Activated naive CD4-positive, alpha-beta T cell treated with anti-CD3 and anti-CD28 coated beads, Interleukin-2, amount 50 U/mL, for 24 hours (primary cell): ENCODE data around the gene ODC1.
"Not testable (repeated sequence)": the region's sequence is repeated elsewhere in the genome, so short reads cannot be mapped to it uniquely, and the experiment has no call there.

Experiments used
- H3K27ac Mint-ChIP-seq: one replicate; pipeline ENCODE4 v1.8.0; 2021; ENCODE audit warnings: mild to moderate bottlenecking, mixed read lengths
- H3K27me3 Mint-ChIP-seq: one replicate; pipeline ENCODE4 v1.8.0; 2021; ENCODE audit warnings: mixed read lengths
- H3K36me3 Mint-ChIP-seq: one replicate; pipeline ENCODE4 v1.8.0; 2021; ENCODE audit warnings: mixed read lengths
- H3K4me1 Mint-ChIP-seq: one replicate; pipeline ENCODE4 v1.8.0; 2021; ENCODE audit warnings: mixed read lengths
- H3K4me3 Mint-ChIP-seq: one replicate; pipeline ENCODE4 v1.8.0; 2021; ENCODE audit warnings: mild to moderate bottlenecking, mixed read lengths
- H3K9me3 Mint-ChIP-seq: one replicate; pipeline ENCODE4 v1.8.0; 2021; ENCODE audit warnings: mixed read lengths

Gene ODC1

DNA sequence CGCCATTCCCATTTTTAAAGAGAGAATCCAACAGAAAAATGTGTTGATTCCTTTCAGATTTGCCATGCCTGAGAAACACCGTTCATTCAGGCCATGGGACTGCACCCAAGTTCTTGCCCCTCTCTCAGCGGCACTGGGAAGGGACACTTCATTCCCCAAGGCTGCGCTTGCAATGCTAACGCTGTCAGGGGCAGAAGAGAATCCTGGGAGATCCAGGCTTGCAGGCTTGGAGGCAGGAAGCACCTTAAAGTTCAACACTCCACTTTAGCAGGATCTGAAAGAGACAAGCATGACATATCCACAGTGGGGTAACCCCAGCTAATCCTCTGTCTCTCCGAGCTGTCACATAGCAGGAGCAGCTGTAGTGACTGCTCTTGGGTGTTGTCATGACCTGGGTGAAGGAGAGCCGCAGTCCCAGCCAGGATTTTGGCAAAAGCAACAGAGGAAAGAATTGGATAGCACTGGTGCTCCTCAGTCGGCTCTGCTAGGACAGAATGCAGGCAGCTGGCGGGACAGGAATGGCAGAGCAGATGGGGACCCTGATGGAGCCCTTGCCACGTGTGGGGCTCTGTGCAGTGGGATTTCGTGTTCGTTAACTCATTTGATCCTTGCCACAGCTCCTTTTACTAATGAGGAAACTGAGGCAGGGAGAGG lies 22.0 kb upstream of the ODC1 start:
- H3K27ac Mint-ChIP-seq = no peak overlapping the region
- no peak overlapping the region for H3K4me3 Mint-ChIP-seq
- H3K4me1 Mint-ChIP-seq = no peaks in the 10 kb centered on the region
- no peaks in the 10 kb centered on the region for H3K9me3 Mint-ChIP-seq
- H3K36me3 Mint-ChIP-seq = no peaks in the 10 kb centered on the region
- no peaks in the 10 kb centered on the region for H3K27me3 Mint-ChIP-seq

DNA sequence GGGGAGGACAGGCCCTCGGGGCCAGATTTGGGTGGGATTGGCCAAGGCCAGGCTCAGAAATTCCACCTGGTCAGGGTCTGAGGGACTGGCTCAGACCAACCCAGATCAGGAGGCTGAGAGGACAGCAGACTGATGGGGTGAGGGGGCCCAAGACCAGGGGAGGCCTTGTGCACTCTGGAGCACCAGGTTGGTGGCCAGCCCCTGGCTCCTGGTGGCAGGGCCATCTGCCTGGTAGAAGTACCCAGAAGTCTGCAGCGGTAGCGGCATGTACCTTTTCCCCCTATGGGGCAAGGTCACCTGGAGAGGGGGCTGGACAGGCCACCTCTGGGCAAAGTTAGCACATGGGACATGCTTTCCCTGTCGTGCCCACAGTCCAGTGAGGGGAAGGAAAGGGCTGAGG lies 21.2 kb upstream of the ODC1 start:
- H3K4me3 Mint-ChIP-seq = no peak overlapping the region
- H3K9me3 Mint-ChIP-seq = no peaks in the 10 kb centered on the region
- no peaks in the 10 kb centered on the region for H3K4me1 Mint-ChIP-seq
- no peaks in the 10 kb centered on the region for H3K36me3 Mint-ChIP-seq
- no peaks in the 10 kb centered on the region for H3K27me3 Mint-ChIP-seq
- H3K27ac Mint-ChIP-seq = no peak overlapping the region

- no peak overlapping the region for H3K4me3 Mint-ChIP-seq
- no peaks in the 10 kb centered on the region for H3K4me1 Mint-ChIP-seq
- no peaks in the 10 kb centered on the region for H3K9me3 Mint-ChIP-seq
- no peaks in the 10 kb centered on the region for H3K36me3 Mint-ChIP-seq
- no peak overlapping the region for H3K27ac Mint-ChIP-seq
- H3K27me3 Mint-ChIP-seq = no peaks in the 10 kb centered on the region
Observed at GRCh38 chr2:10467401-10467800, 19.3 kb upstream of the ODC1 start.

DNA sequence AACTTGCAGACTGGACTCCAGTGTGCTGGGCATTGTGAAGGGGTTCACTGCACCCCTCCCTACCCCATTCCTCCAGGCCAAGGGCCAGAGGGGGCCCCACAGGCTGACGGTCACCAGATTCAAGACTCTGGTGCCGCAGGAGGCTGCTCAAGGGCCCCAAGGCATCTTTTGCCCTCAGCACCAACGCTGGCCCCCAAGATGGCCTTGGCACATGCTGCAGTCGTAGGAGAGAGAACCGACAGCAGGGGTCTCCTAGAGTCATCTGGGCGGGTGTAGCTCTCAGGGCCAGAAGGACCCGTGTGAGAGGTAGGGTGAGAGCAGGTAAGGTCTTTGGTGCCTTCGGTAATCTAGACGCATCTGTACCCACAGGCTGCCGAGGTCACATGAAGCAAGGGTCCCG lies 18.7 kb upstream of the ODC1 start:
- no peaks in the 10 kb centered on the region for H3K36me3 Mint-ChIP-seq
- H3K4me3 Mint-ChIP-seq = no peak overlapping the region
- no peak overlapping the region for H3K27ac Mint-ChIP-seq
- peaks cover under 1% of the 10 kb centered on the region for H3K27me3 Mint-ChIP-seq
- no peaks in the 10 kb centered on the region for H3K9me3 Mint-ChIP-seq
- H3K4me1 Mint-ChIP-seq = no peaks in the 10 kb centered on the region

- H3K4me1 Mint-ChIP-seq = no peaks in the 10 kb centered on the region
- no peaks in the 10 kb centered on the region for H3K36me3 Mint-ChIP-seq
- H3K27ac Mint-ChIP-seq = no peak overlapping the region
- H3K4me3 Mint-ChIP-seq = no peak overlapping the region
- peaks cover 1% of the 10 kb centered on the region for H3K27me3 Mint-ChIP-seq
- H3K9me3 Mint-ChIP-seq = no peaks in the 10 kb centered on the region
Observed at GRCh38 chr2:10465910-10466309, 17.8 kb upstream of the ODC1 start.

DNA sequence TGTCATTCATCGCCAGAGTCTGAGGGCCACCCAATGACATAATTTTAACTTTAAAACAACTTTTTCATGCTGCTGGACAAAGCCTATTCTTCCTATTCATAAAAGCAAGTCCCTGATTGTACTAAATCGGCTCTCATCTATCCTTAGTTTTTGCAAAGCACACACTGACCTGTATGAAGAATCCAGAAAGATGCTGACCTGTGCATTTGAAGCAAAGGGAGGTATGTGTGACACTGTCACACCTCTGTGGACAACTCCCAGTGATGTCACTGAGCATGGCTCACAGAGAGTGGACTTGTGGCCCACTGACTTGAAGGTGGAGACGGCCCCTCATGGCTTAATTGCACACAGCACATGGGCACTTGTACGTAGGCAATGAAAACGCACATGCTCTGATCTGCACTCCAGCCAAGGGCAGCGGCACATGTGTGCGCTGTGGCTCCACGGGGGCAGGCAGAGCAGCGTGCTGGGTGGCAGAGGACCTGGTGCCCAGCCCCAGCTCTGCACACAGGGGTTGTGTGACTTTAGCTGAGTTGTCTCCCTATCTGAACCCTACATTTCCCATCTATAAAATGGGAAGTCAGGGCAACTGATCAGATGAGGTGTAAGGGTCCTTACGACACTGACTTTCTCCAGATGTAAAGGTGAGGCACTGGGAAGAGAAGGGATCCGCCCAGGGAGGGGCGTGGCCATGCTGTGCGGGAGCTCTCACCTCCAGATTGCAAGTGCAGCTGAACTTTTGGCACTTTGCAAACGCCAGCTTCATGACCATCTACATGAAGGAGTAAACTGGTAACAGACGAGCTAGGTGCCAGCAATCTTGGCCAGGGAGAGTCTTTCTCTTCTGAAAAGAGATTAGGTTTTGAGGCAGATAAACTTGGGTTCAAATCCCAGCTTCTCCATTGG lies 14.3 kb upstream of the ODC1 start:
- Mint-ChIP-seq H3K27ac (no peak overlapping the region), H3K4me3 (no peak overlapping the region), H3K9me3 (no peaks in the 10 kb centered on the region), H3K27me3 (peaks cover 3% of the 10 kb centered on the region), H3K4me1 (no peaks in the 10 kb centered on the region), H3K36me3 (no peaks in the 10 kb centered on the region)

GRCh38 chr2:10460366-10460796 lies 12.3 kb upstream of the ODC1 start:
- Mint-ChIP-seq H3K4me1 (no peaks in the 10 kb centered on the region), H3K36me3 (no peaks in the 10 kb centered on the region), H3K27ac (no peak overlapping the region), H3K4me3 (no peak overlapping the region), H3K9me3 (no peaks in the 10 kb centered on the region), H3K27me3 (peaks cover 3% of the 10 kb centered on the region)

DNA sequence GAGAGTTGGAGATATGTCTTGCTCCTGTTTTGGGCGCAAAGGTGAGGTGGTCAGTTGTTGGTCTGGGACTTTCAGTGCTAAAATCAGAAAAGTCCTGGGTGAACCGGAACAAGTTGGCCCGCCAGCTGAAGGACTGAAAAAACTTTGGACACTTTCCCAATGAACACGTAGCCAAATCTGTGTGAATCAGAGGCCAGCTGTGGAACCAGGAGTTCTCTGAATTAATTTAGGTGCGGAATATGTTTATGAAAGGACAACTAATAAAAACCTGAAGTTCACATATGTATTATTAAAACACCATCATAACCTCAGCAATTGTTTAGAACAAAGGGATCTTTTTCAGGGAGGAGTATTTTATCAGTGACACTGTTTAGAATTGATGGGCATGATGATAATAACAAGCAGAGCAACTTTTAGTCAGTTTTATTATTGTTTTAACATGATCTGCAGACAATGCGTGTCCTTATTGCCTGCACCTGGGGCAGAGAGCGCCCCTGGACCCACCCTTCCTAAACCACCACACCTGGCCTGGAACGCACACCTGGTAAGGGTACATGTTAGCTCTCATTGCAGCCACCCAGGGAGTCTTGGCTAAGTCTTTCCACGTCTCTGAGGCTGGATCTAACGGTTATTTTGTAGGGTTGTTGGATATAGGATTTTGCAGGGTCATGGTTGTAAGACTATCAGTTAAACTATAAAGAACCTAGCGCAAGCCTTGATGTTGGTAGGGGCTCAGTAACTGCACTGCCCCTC lies 9.9 kb upstream of the ODC1 start:
- no peaks in the 10 kb centered on the region for H3K36me3 Mint-ChIP-seq
- no peak overlapping the region for H3K27ac Mint-ChIP-seq
- peaks cover 3% of the 10 kb centered on the region for H3K27me3 Mint-ChIP-seq
- no peak overlapping the region for H3K4me3 Mint-ChIP-seq
- no peaks in the 10 kb centered on the region for H3K9me3 Mint-ChIP-seq
- H3K4me1 Mint-ChIP-seq = no peaks in the 10 kb centered on the region

DNA sequence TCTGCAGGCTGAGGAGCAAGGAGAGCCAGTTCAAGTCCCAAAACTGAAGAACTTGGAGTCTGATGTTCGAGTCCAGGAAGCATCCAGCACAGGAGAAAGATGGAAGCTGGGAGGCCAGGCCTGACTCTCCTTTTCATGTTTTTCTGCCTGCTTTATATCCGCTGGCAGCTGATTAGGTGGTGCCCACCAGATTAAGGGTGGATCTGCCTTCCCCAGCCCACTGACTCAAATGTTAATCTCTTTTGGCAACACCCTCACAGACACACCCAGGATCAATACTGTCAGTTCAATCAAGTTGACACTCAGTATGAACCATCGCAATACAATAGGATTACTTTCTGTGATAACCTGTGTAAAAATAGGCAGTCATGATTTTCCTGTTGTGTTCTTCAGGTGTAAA lies 9.1 kb upstream of the ODC1 start:
- not testable (repeated sequence) for H3K36me3 Mint-ChIP-seq, H3K4me1 Mint-ChIP-seq, H3K27me3 Mint-ChIP-seq, H3K27ac Mint-ChIP-seq, H3K9me3 Mint-ChIP-seq, H3K4me3 Mint-ChIP-seq

- no peak overlapping the region for H3K4me3 Mint-ChIP-seq
- no peaks in the 10 kb centered on the region for H3K36me3 Mint-ChIP-seq
- H3K27ac Mint-ChIP-seq = no peak overlapping the region
- H3K4me1 Mint-ChIP-seq = peaks cover 12% of the 10 kb centered on the region
- no peaks in the 10 kb centered on the region for H3K9me3 Mint-ChIP-seq
- H3K27me3 Mint-ChIP-seq = peaks cover 2% of the 10 kb centered on the region
Observed at GRCh38 chr2:10454505-10454904, 6.4 kb upstream of the ODC1 start.

- Mint-ChIP-seq H3K4me1 (peaks cover 17% of the 10 kb centered on the region), H3K36me3 (no peaks in the 10 kb centered on the region), H3K27ac (no peak overlapping the region), H3K9me3 (no peaks in the 10 kb centered on the region), H3K27me3 (peaks cover under 1% of the 10 kb centered on the region), H3K4me3 (no peak overlapping the region)
Observed at GRCh38 chr2:10453905-10454298, 5.8 kb upstream of the ODC1 start.

- Mint-ChIP-seq H3K36me3 (no peaks in the 10 kb centered on the region), H3K4me3 (no peak overlapping the region), H3K4me1 (peaks cover 17% of the 10 kb centered on the region), H3K9me3 (no peaks in the 10 kb centered on the region), H3K27me3 (no peaks in the 10 kb centered on the region), H3K27ac (no peak overlapping the region)
Observed at GRCh38 chr2:10452956-10453904, 5.1 kb upstream of the ODC1 start.

GRCh38 chr2:10452312-10452711 lies 4.2 kb upstream of the ODC1 start:
- Mint-ChIP-seq H3K27ac (no peak overlapping the region), H3K4me1 (peaks cover 18% of the 10 kb centered on the region), H3K4me3 (no peak overlapping the region), H3K36me3 (peaks cover 2% of the 10 kb centered on the region), H3K9me3 (no peaks in the 10 kb centered on the region), H3K27me3 (no peaks in the 10 kb centered on the region)

DNA sequence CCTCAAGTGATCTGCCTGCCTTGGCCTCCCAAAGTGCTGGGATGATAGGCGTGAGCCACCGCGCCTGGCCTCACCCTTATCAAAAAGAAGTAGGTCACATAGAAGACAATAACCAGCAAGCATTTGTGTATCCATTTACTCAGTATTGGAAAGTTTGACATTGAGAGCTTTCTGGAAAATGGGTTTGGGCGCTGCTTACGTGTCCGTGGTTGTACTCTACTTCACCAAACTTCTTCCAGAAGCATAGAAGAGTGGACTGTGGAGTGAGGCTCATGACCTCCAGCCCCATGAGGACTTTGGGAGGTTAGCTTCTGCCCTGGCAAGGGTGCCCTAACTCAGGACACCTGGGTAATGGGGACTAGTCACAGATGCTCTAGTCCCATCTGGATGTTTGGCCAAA lies 3.7 kb upstream of the ODC1 start:
- no peak overlapping the region for H3K27ac Mint-ChIP-seq
- H3K9me3 Mint-ChIP-seq = no peaks in the 10 kb centered on the region
- H3K4me3 Mint-ChIP-seq = no peak overlapping the region
- H3K27me3 Mint-ChIP-seq = no peaks in the 10 kb centered on the region
- peaks cover 5% of the 10 kb centered on the region for H3K36me3 Mint-ChIP-seq
- H3K4me1 Mint-ChIP-seq = peaks cover 21% of the 10 kb centered on the region
